ENCODE measurements around the gene PARK7. TPM values are rescaled to one million over a fixed set of nuclear protein-coding genes. Genes with fewer than 3 reads are reported as not detected.

PARK7 gene
- total RNA-seq, 1 experiment from 2014 or later: 330 TPM

GRCh38 chr1:7984811-7985210, 23.3 kb downstream of the PARK7 start:
- no peak for DNase-seq (ENCODE audit: low read depth)

DNA sequence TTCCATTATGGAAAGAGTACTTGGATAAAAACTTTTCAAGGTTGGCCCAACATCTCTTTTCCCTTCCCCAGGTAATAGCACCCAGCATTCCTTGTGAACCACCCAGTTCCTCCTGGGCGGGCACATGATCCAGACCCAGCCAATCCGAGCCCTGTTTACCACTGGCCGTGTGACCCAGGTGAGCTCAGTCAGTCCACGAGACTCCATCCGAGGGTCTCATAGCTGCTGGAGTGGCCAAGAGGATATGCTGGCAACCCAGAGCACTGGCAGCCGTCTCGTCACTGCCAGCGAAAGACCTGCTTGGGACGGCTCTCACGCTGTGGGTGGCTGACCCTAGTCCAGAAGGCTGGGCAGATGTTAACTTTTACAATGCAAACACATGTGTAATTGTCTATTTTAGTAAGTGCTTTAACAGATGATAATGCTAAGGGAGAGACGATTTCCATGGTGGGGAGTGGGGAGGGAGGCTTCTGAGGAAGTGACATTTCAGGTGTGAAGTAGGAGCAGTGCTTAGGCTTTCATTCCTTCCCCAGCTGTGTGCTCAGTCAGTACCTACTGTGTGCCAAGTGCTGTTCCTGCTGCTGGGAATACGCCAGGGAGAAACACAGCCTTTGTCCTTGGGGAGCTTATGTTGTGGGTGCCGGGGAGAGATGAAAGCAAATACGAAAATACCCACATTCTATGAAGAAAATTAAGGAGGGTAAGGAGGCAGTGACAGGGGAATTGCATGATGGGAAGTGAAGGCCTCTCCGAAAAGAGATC, 24.5 kb downstream of the PARK7 start:
- no peak for DNase-seq (ENCODE audit: low read depth)

GRCh38 chr1:7987528-7987927, 26.0 kb downstream of the PARK7 start:
- DNase-seq (ENCODE audit: low read depth): no peak

GRCh38 chr1:7988576-7988975, 27.1 kb downstream of the PARK7 start:
- no peak for DNase-seq (ENCODE audit: low read depth)

GRCh38 chr1:7989762-7990428, 28.4 kb downstream of the PARK7 start:
- DNase-seq (ENCODE audit: low read depth): no peak

GRCh38 chr1:7991504-7992440, 30.3 kb downstream of the PARK7 start:
- no peak for DNase-seq (ENCODE audit: low read depth)

- no peak for DNase-seq (ENCODE audit: low read depth)
These were observed 31.4 kb downstream of the PARK7 start for GRCh38 chr1:7992885-7993284.

DNA sequence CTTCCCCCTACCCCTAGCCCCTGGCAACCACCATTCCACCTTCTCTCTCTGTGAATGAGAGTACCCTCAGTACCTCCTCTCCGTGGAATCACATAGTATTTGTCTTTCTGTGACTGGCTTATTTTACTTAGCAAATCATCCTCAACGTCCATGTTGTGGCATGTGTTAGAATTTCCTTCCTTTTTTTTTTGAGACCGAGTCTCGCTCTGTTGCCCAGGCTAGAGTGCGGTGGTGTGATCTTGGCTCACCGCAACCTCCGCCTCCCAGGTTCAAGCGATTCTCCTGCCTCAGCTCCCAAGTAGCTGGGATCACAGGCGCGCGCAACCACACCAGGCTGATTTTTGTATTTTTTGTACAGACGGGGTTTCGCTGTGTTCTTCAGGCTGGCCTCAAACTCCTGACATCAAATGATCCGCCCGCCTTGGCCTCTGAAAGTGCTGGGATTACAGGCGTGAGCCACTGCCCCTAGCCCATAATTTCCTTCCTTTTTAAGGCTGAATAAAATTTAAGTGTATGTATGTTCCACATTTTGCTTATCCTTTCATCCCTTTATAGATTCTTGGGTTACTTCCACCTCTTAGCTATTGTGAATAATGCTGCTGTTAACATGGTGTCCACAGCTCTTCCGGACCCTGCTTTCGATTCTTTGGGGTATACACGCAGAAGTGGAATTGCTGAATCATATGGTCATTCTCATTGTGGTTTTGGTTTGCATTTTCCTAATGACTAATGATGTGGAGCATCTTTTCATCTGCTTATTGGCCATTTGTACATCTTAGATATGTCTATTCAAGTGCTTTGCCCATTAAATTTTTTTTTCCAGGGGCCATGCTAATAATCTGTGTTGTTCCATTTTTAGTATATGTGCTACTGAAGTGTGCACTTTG, 32.3 kb downstream of the PARK7 start:
- DNase-seq (ENCODE audit: low read depth): peak; percentile 66

- no peak for DNase-seq (ENCODE audit: low read depth)
These were observed 33.3 kb downstream of the PARK7 start for GRCh38 chr1:7994827-7995226.

DNA sequence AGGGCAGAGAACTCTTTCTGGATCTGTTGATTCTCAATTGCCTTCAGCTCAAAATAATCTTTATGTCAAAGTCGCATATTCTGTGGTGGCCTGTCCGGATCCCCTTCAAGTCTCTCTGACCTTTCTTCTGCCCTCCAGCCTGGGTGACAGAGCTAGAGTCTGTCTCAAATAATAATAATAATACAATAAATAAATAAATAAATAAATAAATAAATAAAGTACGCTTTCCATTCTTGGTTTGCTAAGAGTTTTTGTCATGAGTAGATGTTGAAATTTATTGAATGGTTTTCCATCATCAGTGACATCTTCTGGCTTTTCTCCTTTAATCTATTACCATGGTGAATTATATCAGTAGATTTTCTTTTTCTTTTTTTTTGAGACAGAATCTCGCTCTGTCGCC, 33.9 kb downstream of the PARK7 start:
- DNase-seq (ENCODE audit: low read depth): no peak

DNA sequence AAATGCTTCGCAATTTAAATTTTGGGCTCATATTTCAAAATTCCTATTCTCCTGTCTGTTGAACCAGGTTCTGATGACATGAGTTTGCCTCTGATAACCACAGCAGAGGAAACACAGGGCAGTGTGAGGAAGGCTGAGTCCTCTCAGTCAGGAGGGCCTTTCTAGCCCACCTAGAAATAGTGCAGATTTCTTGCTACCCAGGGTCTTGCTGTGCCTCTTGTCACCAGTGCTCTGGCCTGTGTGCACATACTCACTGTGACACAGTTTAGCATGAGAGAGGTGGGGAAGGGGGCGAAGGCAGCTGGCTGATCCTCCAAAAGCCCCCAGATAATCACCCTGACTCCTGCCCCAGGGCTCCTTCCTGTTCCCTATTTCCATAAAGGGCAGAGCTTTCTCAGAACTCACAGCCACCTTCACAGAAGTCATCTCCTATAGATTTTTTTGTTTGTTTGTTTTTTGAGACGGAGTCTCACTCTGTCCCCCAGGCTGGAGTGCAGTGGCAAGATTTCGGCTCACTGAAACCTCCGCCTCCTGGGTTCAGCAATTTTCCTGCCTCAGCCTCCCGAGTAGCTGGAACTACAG, 40.9 kb downstream of the PARK7 start:
- no peak for DNase-seq (ENCODE audit: low read depth)

DNA sequence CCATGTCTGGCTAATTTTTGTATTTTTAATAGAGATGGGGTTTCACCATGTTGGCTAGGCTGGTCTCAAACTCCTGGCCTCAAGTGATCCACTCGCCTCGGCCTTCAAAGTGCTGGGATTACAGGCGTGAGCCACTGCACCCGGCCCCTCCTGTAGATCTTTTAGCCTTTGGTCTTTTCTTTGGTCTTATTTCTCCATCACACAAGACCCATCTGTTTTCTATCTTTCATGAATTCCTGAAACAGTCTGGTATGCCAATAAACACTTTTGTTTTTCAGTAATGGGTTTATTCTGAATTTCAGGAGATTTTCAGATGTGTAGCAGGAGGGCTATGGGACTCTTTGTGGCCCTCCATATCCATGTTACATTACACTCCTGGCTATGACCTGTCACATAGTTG, 41.4 kb downstream of the PARK7 start:
- DNase-seq (ENCODE audit: low read depth): no peak

- no peak for DNase-seq (ENCODE audit: low read depth)
These were observed 42.1 kb downstream of the PARK7 start for GRCh38 chr1:8003438-8004112.

DNA sequence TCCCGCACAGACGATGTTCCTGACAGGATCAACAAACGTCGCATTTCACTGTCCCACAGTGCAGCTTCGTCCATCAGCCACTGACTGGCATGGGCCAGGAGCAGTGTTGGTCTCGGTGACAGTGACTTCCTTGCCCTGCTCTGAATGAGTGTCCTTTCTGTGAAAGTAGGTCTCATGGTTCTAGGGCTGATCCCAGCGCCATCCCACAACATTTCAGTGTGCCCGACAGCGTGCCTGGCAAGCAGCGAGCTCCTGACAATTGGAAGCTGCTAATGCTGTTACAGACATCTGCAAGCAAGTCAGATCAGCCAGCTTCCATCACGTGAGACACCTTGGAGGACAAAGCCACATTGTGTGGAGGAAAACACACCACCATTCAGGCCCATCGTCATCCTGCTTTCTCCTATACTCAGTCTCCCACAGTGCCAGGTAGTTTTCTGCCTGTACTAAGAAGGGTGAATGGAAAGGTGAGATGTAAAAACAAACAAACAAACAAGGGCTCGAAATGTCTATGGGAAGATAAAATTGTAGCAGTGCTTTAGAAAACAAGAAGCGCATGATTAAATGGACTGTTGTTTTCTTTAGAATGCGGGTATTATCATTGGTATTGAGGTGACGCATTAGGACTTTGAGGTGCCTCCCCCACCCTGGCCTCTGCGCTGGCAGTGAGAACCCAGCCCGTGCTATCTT, 42.7 kb downstream of the PARK7 start:
- DNase-seq (ENCODE audit: low read depth): no peak

DNA sequence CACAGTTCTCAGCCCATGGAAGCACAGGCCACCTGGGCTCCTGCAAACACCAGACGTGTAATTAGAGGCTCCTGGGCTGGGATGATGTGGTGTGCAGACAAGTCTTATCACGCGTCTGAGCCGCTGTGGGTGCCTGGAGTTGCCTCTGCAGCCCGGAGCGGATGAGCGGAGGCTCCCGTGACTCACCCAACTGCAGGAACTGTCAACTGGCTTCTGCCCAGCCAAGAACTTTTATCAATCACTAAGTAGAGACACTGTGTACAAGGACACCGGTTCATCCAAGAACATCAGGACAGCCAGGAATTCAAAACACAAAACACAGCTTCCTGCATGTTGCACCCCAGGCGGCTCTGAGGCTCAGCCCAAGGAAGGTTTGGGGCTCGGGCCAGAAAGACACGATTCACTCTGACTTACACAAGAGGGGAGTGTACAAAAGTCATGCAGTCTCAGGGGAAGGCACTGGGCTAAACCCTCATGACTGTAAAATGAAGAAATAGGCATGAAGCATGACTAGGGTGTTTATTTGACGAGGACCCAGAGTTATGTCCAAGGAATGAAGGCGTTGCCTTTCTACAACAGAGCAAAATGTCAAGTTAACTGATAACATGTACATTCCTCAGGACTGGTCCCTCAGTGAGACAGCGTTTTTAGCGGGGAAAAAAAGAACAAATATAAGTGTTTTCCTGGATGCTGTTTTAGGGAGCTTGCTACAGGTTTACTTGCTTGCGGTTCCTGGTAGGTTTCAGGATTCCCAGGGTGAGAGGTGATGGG, 43.5 kb downstream of the PARK7 start:
- peak; percentile 94 for DNase-seq (ENCODE audit: low read depth)

DNA sequence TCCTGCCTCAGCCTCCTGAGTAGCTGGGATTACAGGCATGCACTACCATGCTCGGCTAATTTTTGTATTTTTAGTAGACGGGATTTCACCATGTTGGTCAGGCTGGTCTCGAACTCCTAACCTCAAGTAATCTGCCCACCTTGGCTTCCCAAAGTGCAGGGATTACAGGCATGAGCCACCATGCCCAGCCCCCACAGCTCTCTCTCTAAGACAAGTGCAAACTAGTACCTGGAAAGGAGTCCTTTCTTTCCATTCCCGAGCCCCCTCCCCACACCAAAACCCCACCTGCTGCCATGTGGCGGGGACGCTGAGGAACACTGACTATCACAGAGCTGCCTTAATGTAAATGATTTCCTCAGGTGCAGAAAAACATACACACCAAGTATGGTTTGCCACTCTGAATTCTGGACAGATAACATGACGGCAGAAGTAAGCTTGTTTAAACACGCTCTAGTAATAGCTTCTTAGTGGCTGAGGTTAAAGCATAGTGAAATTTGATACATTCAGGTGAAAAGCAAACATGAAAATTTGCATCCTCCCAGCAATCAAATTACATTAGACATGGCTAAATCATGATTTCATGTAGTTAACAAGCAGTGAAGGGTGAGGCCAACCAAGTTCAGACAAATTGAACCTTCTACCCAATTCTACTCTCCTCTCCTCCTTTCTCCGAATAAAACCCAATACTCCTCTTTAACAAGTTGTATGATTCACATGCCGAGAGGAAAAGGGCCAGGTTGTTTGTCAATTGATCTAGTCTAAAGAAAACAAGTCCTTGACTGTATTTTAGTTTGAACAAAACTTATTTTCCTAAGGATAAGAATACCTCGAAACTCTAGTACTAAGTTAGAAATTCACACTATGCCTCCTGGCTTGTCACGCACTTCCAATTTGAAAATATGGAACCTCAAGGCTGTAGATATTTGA, 44.8 kb downstream of the PARK7 start:
- no peak for DNase-seq (ENCODE audit: low read depth)

GRCh38 chr1:8009043-8010002, 47.8 kb downstream of the PARK7 start:
- no peak for DNase-seq (ENCODE audit: low read depth)
